ENCODE data around the gene XXYLT1.
"Not testable (repeated sequence)": the region's sequence is repeated elsewhere in the genome, so short reads cannot be mapped to it uniquely, and the experiment has no call there.

Gene XXYLT1

GRCh38 chr3:195204360-195205163 lies 66.4 kb downstream of the XXYLT1 start:
- peak in 1 of 2 experiments; percentile 69 for DNase-seq

GRCh38 chr3:195203606-195204005 lies 67.4 kb downstream of the XXYLT1 start:
- DNase-seq = no peak

- DNase-seq = no peak
These were observed 69.7 kb downstream of the XXYLT1 start for GRCh38 chr3:195201295-195201694.

- DNase-seq = no peak
These were observed 70.7 kb downstream of the XXYLT1 start for GRCh38 chr3:195200010-195200822.

GRCh38 chr3:195198426-195199346 lies 72.3 kb downstream of the XXYLT1 start:
- no peak for DNase-seq

GRCh38 chr3:195197765-195198425 lies 73.1 kb downstream of the XXYLT1 start:
- no peak for DNase-seq

- no peak for DNase-seq
These were observed 74.7 kb downstream of the XXYLT1 start for GRCh38 chr3:195196266-195196665.

- DNase-seq = peak; percentile 78 to 79
These were observed 75.4 kb downstream of the XXYLT1 start for GRCh38 chr3:195195321-195196209.

- peak in 1 of 2 experiments; percentile 40 for DNase-seq
These were observed 76.3 kb downstream of the XXYLT1 start for GRCh38 chr3:195194559-195195206.

GRCh38 chr3:195191580-195191979 lies 79.4 kb downstream of the XXYLT1 start:
- no peak for DNase-seq

- DNase-seq = no peak
These were observed 81.1 kb downstream of the XXYLT1 start for GRCh38 chr3:195189821-195190220.

GRCh38 chr3:195188426-195188927 lies 82.5 kb downstream of the XXYLT1 start:
- DNase-seq = no peak

- DNase-seq = no peak
These were observed 83.1 kb downstream of the XXYLT1 start for GRCh38 chr3:195187609-195188425.

- not testable (repeated sequence) for DNase-seq
These were observed 84.3 kb downstream of the XXYLT1 start for GRCh38 chr3:195186710-195187047.

- no peak for DNase-seq
These were observed 84.8 kb downstream of the XXYLT1 start for GRCh38 chr3:195186041-195186709.

- no peak for DNase-seq
These were observed 85.4 kb downstream of the XXYLT1 start for GRCh38 chr3:195185583-195185982.

- no peak for DNase-seq
These were observed 86.1 kb downstream of the XXYLT1 start for GRCh38 chr3:195184716-195185421.

GRCh38 chr3:195183071-195183776 lies 87.7 kb downstream of the XXYLT1 start:
- no peak for DNase-seq

All from NCI-H2081 (cell line).